ENCODE results near the gene CWC22.
"Not testable (repeated sequence)": the region's sequence is repeated elsewhere in the genome, so short reads cannot be mapped to it uniquely, and the experiment has no call there.

Gene CWC22

GRCh38 chr2:180006781-180007579, at the start of gene CWC22:
TSS of gene CWC22 (minus strand) at chr2:180007297. CDS start at chr2:179993341, 13,956 bp downstream.
- DNase-seq (ENCODE audit: low read depth, low spot score): peak; percentile 95

DNA sequence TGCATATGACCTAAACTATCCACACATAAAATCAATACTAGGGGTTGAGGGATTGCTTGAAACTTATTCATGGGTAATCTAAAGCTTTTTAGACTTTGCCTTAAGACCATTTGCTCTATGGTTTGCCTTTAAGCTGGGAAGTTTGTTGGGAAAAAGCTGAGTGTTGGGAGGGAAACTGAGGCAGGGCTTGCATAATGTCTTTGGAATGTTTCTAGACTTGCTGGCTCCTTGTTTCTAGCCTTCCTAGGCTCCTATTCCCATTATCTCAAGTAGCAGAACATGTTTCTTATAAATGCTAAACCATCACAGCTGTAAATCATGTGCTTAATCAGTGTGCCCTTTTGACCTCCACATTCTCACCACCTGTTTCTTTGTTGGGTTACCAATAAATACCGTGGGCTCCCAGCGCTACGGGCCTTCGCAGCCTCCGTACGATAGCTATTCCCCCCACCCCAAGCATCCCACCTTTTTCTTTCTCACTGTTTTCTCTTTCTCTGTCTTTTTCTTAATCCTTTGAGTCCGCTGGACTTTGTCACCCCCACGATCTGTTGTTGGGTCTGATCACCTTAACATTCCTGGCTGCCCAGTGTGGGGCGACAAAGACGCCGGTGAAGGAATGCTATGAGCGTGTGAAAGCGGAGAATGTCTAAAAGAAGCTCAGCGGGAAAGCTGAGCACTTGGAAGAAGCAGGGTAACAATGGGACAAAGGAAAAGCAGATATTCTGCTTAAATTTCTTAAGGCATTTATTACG, 49.4 kb upstream of the CWC22 start:
- no peak for DNase-seq (ENCODE audit: low read depth, low spot score)

GRCh38 chr2:180054576-180054975, 47.5 kb upstream of the CWC22 start:
- not testable (repeated sequence) for DNase-seq (ENCODE audit: low read depth, low spot score)

GRCh38 chr2:180050246-180050645, 43.1 kb upstream of the CWC22 start:
- no peak for DNase-seq (ENCODE audit: low read depth, low spot score)

DNA sequence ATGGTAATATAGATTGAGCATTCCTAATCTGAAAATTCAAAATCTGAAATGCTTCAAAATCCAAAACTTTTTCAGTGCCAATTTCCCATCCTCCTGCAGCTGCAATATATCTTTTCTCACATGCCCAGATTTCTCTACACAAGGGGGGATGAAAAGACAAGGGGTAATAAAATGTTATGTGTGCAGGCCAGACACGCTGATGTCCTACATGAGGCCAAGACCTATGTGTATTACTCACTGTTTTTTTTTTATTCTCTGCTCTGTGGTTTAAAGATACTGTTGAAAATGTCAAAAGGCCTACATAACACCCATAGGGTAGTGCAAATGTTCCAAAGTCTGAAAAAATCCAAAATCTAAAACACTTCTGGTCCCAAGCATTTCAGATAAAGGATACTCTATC, 41.2 kb upstream of the CWC22 start:
- no peak for DNase-seq (ENCODE audit: low read depth, low spot score)

- DNase-seq (ENCODE audit: low read depth, low spot score): no peak
Observed at GRCh38 chr2:180046776-180047175, 39.7 kb upstream of the CWC22 start.

DNA sequence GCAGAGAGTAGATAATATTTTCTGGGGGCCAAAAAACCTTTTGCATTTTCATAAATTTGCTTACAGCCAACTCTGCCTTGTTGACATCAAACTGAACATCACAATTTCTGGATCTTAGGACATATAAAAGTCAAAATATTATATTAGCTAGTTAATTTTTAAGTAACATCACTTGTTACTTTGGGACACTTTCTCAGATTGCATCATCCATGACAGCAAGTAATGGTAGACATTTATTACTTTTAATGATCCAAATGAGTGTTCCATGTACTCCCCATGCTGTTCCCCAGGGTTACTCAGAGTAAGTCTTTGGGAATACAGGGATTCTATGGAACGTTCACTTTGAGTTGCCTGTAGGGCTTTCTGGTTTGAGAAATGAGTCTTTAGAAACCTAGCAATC, 39.1 kb upstream of the CWC22 start:
- no peak for DNase-seq (ENCODE audit: low read depth, low spot score)

GRCh38 chr2:180040146-180040925, 33.2 kb upstream of the CWC22 start:
- peak; percentile 92 for DNase-seq (ENCODE audit: low read depth, low spot score)

DNA sequence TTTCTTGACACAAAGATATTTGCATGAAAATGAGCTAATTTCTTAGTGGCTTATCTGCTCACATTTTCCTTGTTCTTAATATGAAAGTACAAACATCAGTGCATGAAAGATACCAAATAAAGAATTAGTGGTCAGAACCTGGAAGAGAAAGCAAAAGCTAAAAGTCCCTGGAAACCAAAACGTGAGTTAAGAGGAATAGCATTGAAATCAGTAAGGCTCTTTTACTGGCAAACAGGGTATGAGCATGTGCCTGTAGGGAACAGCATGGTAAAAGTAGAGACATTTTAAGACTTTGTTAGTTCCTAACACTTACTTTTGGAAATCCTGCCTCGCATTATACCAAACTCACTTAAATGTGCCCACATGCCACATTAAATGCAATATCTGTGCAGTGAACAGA, 31.9 kb upstream of the CWC22 start:
- DNase-seq (ENCODE audit: low read depth, low spot score): peak; percentile 22

- DNase-seq (ENCODE audit: low read depth, low spot score): peak; percentile 58
Observed at GRCh38 chr2:180033993-180034894, 27.1 kb upstream of the CWC22 start.

DNA sequence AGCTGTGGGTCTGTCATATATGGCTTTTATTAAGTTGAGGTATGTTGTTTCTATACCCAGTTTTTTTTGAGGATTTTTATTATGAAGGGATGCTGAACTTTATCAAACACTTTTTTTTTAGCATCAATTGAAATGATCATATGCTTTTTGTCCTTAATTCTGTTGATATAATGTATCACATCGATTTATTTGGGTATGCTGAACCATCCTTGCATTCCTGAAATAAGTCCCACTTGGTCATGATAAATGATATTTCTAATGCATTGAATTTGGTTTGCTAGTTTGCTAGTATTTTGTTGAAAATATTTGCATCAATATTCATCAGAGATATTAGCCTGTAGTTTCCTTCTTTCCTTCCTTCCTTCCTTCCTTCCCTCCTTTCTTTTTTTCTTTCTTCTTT, 22.5 kb upstream of the CWC22 start:
- DNase-seq (ENCODE audit: low read depth, low spot score): no peak

DNA sequence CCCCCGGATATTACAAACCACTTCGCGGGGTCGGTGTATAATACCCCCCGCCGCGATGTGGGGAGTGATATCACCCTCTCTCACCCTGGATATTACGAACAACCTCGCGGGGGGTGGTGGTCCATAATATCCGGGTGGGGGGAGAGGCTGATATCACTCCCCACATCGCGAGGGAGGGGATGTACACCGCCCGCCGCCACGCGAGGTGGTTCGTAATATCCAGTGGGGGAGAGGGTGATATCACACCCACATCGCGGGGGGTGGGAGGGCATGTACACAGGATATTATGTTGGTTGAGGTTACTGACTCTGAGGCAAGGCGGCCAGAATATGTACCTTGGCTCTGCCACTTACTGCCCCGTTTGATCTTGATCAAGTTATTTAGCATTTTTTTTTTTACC, 14.8 kb upstream of the CWC22 start:
- DNase-seq (ENCODE audit: low read depth, low spot score): no peak

GRCh38 chr2:180017784-180018183, 10.7 kb upstream of the CWC22 start:
- DNase-seq (ENCODE audit: low read depth, low spot score): peak; percentile 73

GRCh38 chr2:180016937-180017336, 9.8 kb upstream of the CWC22 start:
- DNase-seq (ENCODE audit: low read depth, low spot score): no peak

GRCh38 chr2:180015951-180016709, 9.0 kb upstream of the CWC22 start:
- no peak for DNase-seq (ENCODE audit: low read depth, low spot score)

DNA sequence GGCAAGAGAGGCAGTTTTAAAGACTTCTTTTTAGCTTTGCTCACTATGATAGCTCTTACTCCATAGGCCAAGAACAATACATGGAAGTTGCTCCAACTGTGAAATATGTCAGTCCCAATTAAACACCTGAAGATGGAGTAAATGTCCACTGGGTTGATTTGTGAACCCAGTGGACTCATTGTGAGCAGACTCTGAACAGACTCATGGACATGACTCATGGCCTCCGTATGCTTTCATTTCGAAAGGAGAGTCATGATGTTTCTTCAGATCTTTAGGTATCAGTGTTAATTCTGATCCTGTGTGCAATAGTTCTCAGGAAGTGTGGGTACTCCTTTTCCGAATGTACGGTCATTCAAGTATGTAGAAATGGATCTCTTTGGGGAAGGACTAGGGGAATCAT, 5.4 kb upstream of the CWC22 start:
- DNase-seq (ENCODE audit: low read depth, low spot score): peak; percentile 23

- no peak for DNase-seq (ENCODE audit: low read depth, low spot score)
Observed at GRCh38 chr2:180010701-180011100, 3.6 kb upstream of the CWC22 start.

DNA sequence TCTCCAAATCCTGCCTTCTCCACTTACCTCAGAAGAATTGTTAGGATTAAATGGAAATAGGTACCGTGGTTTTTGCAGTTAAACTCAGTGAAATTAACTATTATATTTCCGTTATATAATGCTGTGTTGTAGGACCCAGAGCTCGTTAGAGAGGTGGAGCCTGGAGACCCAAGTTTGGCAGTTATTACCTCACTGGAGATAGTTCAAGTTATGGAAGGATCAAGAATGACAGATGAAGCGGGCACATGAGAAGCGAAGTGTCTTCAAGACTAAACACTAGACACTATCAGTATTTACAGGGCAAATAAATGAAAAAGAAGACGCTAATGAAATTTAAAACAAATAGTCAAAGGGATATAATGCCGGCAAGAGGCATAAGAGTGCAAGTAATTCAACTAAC, 866 bp downstream of the CWC22 start:
- DNase-seq (ENCODE audit: low read depth, low spot score): no peak

DNA sequence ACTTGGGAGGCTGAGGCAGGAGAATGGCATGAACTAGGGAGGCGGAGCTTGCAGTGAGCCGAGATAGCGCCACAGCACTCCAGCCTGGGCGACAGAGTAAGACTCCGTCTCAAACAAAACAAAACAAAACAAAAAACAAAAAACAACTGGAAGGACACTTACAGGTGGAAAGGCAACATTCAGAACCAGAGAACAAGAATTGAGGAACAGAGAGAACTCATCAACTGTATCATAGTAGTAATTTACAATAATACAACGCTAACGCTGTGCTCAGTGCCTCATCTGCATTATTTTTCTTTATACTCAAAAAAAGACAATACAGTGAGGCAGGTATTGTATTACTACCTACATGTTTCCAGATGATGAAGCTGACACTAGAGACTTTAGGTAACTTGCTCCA, 1.6 kb downstream of the CWC22 start:
- DNase-seq (ENCODE audit: low read depth, low spot score): not testable (repeated sequence)

DNA sequence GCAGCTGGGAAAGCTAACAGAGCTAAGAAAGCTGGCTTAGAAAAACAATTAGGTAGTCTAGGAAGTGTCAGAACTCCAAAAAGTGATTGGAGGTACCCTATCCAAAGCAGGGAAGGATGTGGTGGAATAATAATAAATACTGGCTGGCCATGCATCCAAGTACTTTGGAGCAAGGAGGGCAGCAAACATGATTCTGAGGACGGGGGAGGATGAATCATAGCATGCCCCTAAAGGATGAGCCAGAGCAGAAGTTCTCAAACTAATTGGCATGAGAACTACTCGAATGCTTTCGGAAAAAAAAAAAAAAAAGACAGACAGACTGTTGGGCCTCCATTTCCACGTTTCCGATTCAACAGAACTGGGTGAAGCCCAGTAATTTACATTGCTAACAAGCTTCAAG, 2.4 kb downstream of the CWC22 start:
- no peak for DNase-seq (ENCODE audit: low read depth, low spot score)
